ENCODE data around the gene LEF1.

Gene LEF1

DNA sequence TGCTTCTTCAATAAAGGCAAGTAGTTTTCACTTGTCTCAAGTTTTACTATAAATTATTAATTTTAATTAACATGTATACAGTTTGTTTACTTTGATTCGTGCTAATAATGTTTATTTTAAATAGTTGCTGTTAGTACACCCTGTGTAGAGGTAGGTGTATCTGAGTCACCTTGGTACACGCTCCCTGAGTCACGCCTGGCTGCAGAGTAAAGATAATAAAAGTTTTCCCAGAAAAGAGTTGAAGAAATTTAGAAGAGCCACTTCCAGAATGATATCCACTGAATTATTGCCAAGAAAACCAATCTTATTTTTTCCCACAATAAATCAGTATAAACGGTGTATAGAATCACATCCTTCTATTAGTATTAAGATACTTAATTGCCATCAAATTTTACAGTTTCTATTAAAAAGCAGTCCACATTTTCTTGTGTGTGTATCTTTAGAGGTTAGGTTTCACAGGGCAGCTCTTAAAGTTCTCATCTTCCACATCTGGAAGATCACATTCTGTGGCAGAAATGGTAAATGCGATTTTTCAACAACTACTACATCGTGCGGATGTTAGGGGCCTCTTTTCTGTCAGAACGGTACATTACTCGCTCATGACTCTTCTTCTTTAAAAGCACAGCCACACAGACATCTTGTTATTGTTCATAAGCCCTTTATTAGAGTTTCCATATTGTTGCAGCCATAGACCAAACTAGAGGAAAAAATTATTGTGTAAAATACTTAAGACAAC lies 123.6 kb downstream of the LEF1 start:
- TF ChIP-seq, protein P1, sequence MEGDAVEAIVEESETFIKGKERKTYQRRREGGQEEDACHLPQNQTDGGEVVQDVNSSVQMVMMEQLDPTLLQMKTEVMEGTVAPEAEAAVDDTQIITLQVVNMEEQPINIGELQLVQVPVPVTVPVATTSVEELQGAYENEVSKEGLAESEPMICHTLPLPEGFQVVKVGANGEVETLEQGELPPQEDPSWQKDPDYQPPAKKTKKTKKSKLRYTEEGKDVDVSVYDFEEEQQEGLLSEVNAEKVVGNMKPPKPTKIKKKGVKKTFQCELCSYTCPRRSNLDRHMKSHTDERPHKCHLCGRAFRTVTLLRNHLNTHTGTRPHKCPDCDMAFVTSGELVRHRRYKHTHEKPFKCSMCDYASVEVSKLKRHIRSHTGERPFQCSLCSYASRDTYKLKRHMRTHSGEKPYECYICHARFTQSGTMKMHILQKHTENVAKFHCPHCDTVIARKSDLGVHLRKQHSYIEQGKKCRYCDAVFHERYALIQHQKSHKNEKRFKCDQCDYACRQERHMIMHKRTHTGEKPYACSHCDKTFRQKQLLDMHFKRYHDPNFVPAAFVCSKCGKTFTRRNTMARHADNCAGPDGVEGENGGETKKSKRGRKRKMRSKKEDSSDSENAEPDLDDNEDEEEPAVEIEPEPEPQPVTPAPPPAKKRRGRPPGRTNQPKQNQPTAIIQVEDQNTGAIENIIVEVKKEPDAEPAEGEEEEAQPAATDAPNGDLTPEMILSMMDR (IDR thresholded peaks at IDR 0.05): no peak

DNA sequence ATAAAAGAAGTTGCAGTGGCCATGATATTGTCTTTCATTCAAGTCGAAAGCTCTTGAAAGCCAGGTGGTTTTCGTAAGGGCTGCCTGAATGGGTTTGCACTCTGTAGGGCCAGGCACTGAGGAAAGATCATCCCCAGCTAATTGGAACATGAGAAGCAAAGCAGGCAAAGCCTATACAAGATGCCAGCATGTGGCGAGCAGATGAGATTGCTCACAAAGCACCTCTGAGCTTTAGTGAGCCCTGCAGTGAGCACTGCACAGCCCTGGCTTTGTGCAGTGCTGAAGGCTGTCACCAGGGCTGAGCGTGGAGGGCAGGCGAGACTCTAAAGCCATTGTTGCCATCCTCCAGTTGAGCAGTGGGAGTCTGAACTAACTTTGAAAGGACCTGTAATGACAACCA lies 125.2 kb downstream of the LEF1 start:
- TF ChIP-seq, protein P1 (IDR thresholded peaks at IDR 0.05): no peak
- Histone ChIP-seq H3K4me3 (no peak overlapping the region), H3K27ac (no peak overlapping the region)
- DNase-seq (ENCODE audit: low spot score): no peak

More for the DNA sequence above, 123.6 kb downstream of the LEF1 start:
- Histone ChIP-seq H3K4me3 (no peak overlapping the region), H3K27ac (no peak overlapping the region)
- no peak for DNase-seq (ENCODE audit: low spot score)

DNA sequence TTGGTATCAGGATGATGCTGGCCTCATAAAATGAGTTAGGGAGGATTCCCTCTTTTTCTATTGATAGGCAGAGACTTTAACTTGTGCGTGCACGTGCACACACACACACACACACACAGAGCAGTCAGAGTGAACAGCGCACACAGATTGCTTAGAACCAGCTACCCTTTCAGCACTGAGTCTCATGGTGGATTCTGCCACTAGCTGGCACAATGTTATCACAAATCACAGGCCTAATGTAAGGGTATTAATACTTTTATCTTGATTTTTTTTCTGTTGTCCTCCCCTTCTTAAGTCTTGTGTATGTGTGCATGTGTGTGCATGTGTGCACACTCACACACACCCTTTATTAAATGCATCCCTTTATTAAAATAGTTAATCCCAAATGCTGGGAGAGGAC lies 125.8 kb downstream of the LEF1 start:
- no peak for DNase-seq (ENCODE audit: low spot score)
- TF ChIP-seq, protein P1 (IDR thresholded peaks at IDR 0.05): no peak
- H3K4me3 ChIP-seq: no peak overlapping the region
- no peak overlapping the region for H3K27ac ChIP-seq

DNA sequence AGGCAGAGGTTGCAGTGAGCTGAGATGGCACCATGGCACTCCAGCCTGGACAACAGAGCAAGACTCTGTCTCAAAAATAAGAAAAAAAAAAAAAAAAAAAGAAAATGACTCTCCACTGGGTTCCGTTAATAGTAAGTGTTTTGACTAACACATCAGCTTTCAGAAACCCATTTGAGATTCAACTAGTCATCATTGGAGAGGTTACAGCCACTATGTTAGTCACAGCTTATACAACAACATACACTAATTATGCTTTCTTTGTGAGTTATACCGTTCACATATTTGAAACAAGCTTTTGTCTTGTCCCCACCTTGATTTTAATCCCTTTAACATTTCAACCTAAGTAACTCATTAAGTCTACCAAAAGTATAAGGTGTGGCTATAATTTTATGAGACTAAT lies 130.8 kb downstream of the LEF1 start:
- Histone ChIP-seq H3K4me3 (no peak overlapping the region), H3K27ac (no peak overlapping the region)
- DNase-seq (ENCODE audit: low spot score): no peak
- TF ChIP-seq, protein P1 (IDR thresholded peaks at IDR 0.05): no peak

DNA sequence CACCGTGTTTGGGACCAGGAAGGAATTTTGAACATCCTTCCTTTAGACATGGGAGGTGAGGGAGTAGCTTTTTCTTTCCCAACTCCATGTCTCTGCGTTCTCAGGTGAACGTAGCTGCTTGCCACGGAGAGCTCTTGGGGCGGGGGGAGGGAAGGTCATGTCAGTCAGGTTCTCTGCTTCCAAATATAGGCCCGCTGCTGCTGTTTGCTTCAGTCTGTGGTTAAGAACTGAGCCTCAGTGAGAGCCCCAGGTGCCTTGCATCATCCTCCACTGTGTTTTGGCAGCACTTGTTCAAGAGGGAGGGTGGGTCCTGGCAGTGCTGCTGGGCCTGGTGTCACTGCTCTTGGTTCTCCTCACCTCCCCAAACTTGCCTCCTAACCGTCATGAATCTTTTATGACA lies 132.5 kb downstream of the LEF1 start:
- TF ChIP-seq, protein P1 (IDR thresholded peaks at IDR 0.05): no peak
- DNase-seq (ENCODE audit: low spot score): no peak
- no peak overlapping the region for H3K27ac ChIP-seq
- no peak overlapping the region for H3K4me3 ChIP-seq

DNA sequence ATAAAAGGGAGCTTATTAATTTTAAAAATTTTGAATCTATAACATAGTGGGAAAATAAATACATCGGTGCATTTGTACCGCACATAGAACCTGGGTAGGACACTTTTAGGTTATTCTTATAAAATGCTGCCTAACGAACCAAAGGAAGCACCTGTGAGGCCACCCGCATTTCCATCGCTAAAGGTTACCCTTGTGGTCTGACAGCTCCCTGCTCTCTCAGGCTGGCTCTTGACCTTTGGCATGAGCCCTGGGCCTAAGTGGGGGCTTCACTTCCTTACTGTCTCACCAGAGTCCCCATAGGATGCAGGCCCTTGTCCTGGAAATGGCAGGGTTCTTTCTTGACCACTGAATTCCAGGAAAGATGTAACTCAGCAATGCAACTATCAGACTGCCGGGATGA lies 133.0 kb downstream of the LEF1 start:
- no peak for DNase-seq (ENCODE audit: low spot score)
- TF ChIP-seq, protein P1 (IDR thresholded peaks at IDR 0.05): no peak

DNA sequence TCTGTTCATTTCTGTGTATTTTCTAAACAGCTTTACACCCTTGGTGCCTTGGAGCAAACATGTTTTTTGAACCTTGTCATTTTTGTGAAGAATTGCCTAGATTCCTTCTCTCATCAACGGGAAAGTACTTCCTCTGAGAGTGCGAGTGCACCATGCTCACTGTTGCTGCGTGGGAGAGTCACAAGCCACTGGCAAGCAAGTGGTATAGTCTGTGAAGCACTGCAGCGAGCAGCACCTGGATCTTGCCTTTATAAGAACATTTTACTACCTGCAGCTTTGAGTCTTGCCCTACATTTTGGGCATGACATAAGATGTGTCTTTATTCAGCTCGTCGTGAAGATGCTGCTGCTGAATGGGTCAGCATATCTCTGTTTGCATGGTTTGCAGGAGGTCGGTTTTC lies 134.2 kb downstream of the LEF1 start:
- TF ChIP-seq, protein P1 (IDR thresholded peaks at IDR 0.05): no peak
- Histone ChIP-seq H3K4me3 (no peak overlapping the region), H3K27ac (no peak overlapping the region)
- no peak for DNase-seq (ENCODE audit: low spot score)

More for the DNA sequence above, 133.0 kb downstream of the LEF1 start:
- Histone ChIP-seq H3K27ac (no peak overlapping the region), H3K4me3 (no peak overlapping the region)

Data from coronary artery (tissue), 2 donors.